Kidney (tissue), 14 donors: Measurements from ENCODE around the gene NOX5. TPM values are rescaled to one million over a fixed set of nuclear protein-coding genes. Genes with fewer than 3 reads are reported as not detected.
A peak's percentile ranks its signal among the peaks of the same experiment; 100 is the strongest.

Source experiments
- DNase-seq, 5 donors: peaks; one replicate each; pipeline ENCODE4 v3.0.0-alpha.2; 2013 to 2020
- FAIRE-seq: peaks from 2 replicates; lab custom pipeline; 2012; peaks lifted over from hg19 to GRCh38; lab: Jason Lieb, UNC
- H3K27ac ChIP-seq, 2 donors: one replicate each; pipeline ENCODE4 v1.7.0; 2013; ENCODE audit warnings: low read depth in 2 of 2, low read length in 2 of 2, inconsistent platforms in 1 of 2
- H3K27me3 ChIP-seq: one replicate; pipeline ENCODE4 v1.7.1; 2013; ENCODE audit warnings: low read length, inconsistent platforms; ENCODE audit not compliant: control insufficient read depth, insufficient read depth
- H3K36me3 ChIP-seq, 3 donors: one replicate each; pipeline versions ENCODE4 v1.7.0 to v1.7.1; 2013; ENCODE audit warnings: low read length in 3 of 3, control low read depth in 1 of 3, inconsistent platforms in 1 of 3; ENCODE audit not compliant: insufficient read depth in 3 of 3, control insufficient read depth in 2 of 3
- H3K4me1 ChIP-seq, 3 donors: one replicate each; pipeline versions ENCODE4 v1.7.0 to v1.7.1; 2013; ENCODE audit warnings: low read length in 3 of 3, inconsistent platforms in 1 of 3, low read depth in 1 of 3; ENCODE audit not compliant: control insufficient read depth in 2 of 3, insufficient read depth in 2 of 3
- H3K4me3 ChIP-seq, 3 donors: one replicate each; pipeline versions ENCODE4 v1.7.0 to v1.8.1; 2013; ENCODE audit warnings: low read length in 3 of 3, control low read depth in 1 of 3, inconsistent platforms in 1 of 3
- H3K9ac ChIP-seq, 3 donors: one replicate each; pipeline versions ENCODE4 v1.7.0 to v1.7.1; 2013; ENCODE audit warnings: low read length in 3 of 3, control low read depth in 1 of 3, inconsistent platforms in 1 of 3
- H3K9me3 ChIP-seq, 3 donors: one replicate each; pipeline versions ENCODE4 v1.7.0 to v1.7.1; 2013; ENCODE audit warnings: low read length in 3 of 3, control low read depth in 1 of 3, inconsistent platforms in 1 of 3; ENCODE audit not compliant: control insufficient read depth in 2 of 3, insufficient read depth in 1 of 3
- intact Hi-C: fragments of 100-400 bp; cut with DNase I; formaldehyde crosslinking; loops from one replicate; pipeline ENCODE4 v1.11.1; 2022
- polyA plus RNA-seq: library from polyadenylated mRNA; stranded (reverse); fragments of 350-450 nt; fragmentation: Illumina TruSeq; extraction: RNeasy Lipid Tissue Mini Kit (QIAGEN cat#74804); gene quantifications from one replicate; pipeline ENCODE4 v1.2.3, GENCODE V29; 2014; ENCODE audit warnings: low read depth, low replicate concordance; ENCODE audit not compliant: insufficient read depth
- total RNA-seq: library from RNA; stranded (reverse); fragmentation: NEBNext Ultra II Directional; extraction: Animal tissue kit (Norgen Biotek cat#: 25700); gene quantifications from one replicate; pipeline ENCODE4 v1.2.1, GENCODE V29; 2021
- TF ChIP-seq, protein P1 (sequence below): IDR thresholded peaks from 3 replicates; pipeline ENCODE4 v1.5.1; 2012; ENCODE audit warnings: mild to moderate bottlenecking, moderate library complexity, borderline replicate concordance; ENCODE audit not compliant: insufficient read depth; ENCODE audit errors: extremely low read depth
- donor health status: control.
- donor health status: control.
- donor health status: control.
- donor health status: control.
- donor health status: control.
- donor health status: DM: yes; HTN: yes; CAD: no.
- donor health status: Normal renal cell carcinoma (clear cell type).

The NOX5 gene
- total and polyA plus RNA-seq, 2 donors from 2014 or later = 0.19 to 0.60 TPM

DNA sequence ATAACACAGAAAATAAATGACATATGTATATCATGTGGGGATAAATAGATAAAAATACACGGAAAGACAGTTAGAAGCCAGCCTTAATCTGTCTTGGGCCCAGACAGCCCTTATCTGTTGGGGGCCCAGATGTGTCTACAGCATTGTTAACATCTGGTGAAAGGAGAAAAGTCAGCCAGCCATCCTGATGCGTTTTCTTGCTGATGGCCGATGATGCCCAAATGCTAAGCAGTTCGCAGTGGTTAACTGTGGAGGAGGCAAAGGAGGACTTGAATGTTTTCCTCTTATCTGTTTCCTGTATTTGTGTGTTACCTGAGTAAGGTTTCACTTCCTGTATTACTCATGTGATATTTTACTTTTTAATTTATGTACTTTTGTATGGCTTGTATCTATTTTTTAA, 46.2 kb downstream of the NOX5 start:
- Histone ChIP-seq H3K4me1 (peaks cover 0 to 12% (median 6%) of the 10 kb centered on the region in 3 donors), H3K4me3 (no peak overlapping the region), H3K9me3 (no peaks in the 10 kb centered on the region), H3K27ac (no peak overlapping the region), H3K27me3 (no peaks in the 10 kb centered on the region), H3K36me3 (no peaks in the 10 kb centered on the region), H3K9ac (no peak overlapping the region)
- TF ChIP-seq, protein P1, sequence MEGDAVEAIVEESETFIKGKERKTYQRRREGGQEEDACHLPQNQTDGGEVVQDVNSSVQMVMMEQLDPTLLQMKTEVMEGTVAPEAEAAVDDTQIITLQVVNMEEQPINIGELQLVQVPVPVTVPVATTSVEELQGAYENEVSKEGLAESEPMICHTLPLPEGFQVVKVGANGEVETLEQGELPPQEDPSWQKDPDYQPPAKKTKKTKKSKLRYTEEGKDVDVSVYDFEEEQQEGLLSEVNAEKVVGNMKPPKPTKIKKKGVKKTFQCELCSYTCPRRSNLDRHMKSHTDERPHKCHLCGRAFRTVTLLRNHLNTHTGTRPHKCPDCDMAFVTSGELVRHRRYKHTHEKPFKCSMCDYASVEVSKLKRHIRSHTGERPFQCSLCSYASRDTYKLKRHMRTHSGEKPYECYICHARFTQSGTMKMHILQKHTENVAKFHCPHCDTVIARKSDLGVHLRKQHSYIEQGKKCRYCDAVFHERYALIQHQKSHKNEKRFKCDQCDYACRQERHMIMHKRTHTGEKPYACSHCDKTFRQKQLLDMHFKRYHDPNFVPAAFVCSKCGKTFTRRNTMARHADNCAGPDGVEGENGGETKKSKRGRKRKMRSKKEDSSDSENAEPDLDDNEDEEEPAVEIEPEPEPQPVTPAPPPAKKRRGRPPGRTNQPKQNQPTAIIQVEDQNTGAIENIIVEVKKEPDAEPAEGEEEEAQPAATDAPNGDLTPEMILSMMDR = no peak
- intact Hi-C loops = no loop called here
- no peak for DNase-seq
- FAIRE-seq = no peak

DNA sequence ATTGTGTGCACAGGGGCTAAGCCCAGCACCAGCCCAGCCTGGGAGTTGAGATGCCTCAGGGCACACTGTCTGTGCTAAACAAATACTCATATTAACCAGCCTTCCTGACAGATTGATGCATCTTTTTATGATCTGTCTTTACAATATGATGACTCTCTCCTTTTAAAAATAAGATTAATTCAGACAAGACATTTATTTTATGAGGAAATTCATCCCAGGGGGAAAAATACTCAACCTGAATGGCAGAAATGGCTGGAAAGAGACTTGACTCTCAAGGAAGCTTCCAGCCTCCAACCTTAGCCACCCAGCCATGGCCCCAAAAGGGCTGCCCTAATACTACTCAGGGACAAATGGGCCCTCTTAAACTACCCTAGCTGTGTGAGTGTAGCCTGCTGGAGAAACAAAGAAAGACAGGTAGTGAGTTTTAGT, 46.9 kb downstream of the NOX5 start:
- H3K27ac ChIP-seq = no peak overlapping the region
- no peak for FAIRE-seq
- intact Hi-C loops = no loop called here
- no peak overlapping the region for H3K9ac ChIP-seq
- H3K4me3 ChIP-seq = no peak overlapping the region
- peak in 1 of 5 donors; percentile 29 for DNase-seq
- H3K36me3 ChIP-seq = no peaks in the 10 kb centered on the region
- no peaks in the 10 kb centered on the region for H3K27me3 ChIP-seq
- TF ChIP-seq, protein P1 = no peak
- H3K9me3 ChIP-seq = no peaks in the 10 kb centered on the region
- peaks cover 0 to 12% (median 6%) of the 10 kb centered on the region in 3 donors for H3K4me1 ChIP-seq

DNA sequence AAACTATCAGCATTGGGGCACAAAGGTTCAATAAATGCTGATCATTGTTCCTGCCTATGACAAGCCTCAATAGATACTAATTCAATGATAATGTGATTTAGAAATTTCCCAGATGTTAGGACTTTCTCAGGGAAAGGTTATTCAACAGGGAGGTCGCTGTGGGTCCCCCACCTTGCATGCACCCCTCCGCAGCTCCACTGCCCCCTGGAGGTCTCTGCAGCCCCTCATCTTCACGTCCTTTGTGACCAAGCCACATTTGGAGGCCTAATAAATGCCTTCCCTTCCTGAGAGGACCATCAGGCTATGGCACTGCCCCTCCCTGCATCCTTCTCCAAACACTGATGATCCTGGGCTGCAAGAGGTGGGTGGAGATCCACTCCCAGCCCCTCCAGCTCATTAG, 50.2 kb downstream of the NOX5 start:
- no peak overlapping the region for H3K27ac ChIP-seq
- intact Hi-C loops = no loop called here
- H3K4me3 ChIP-seq = no peak overlapping the region
- TF ChIP-seq, protein P1 = no peak
- FAIRE-seq (no peak), DNase-seq (no peak)
- peaks cover 0 to 6% (median 0%) of the 10 kb centered on the region in 3 donors for H3K9me3 ChIP-seq
- H3K36me3 ChIP-seq = no peaks in the 10 kb centered on the region
- H3K27me3 ChIP-seq = no peaks in the 10 kb centered on the region
- H3K4me1 ChIP-seq = peaks cover 0 to 3% (median 3%) of the 10 kb centered on the region in 3 donors
- no peak overlapping the region for H3K9ac ChIP-seq
